GM21515 (cell line): ENCODE measurements around the gene ZMYM4.
"Not testable (repeated sequence)": the region's sequence is repeated elsewhere in the genome, so short reads cannot be mapped to it uniquely, and the experiment has no call there.

Experiments
- ATAC-seq: cut with Tn5 transposase; IDR thresholded peaks from one replicate; pipeline ENCODE4 v1.9.1; 2021; ENCODE audit not compliant: unreplicated experiment

Gene ZMYM4

DNA sequence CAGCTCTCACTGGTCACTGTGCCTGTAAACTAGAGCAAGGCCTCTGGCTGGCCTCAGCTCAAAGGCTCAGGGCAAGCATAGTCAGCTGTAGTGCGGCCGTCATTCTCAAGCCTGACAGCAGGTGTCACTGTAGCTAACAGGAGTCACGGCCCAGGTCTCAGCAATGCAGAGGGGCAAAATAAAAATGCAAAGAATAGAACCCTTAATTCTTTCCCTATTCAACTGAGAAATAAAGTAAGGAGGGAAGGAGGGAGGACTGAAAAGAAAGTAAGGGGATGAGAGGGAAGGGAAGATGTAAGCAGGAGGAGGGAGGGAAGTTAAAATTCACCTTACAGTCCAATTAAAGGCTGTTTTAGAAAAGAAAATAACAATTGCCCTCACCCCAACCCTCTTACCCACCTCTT lies 182.6 kb downstream of the ZMYM4 start:
- ATAC-seq: no peak

- ATAC-seq: no peak
Observed at GRCh38 chr1:35452106-35452774, 183.7 kb downstream of the ZMYM4 start.

DNA sequence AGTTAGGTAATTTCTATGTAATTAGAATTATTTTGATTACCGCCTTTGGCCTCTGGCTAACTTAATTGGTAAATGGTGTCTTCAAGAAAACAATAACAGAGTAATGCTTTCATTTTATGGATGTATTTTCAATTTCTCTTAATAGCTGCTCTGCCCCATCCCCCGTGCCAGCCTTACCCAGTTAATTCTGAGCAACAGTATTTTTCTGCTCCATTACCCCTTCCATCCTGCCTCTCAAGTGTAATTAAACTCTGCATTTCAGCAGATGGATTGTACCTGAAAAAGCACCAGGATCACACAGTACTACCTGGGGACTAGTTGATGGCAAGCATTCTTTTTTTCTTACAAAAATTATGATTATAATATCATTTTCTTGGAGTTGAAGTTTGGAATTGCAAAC lies 184.5 kb downstream of the ZMYM4 start:
- no peak for ATAC-seq

GRCh38 chr1:35454176-35454575 lies 185.7 kb downstream of the ZMYM4 start:
- ATAC-seq: no peak

DNA sequence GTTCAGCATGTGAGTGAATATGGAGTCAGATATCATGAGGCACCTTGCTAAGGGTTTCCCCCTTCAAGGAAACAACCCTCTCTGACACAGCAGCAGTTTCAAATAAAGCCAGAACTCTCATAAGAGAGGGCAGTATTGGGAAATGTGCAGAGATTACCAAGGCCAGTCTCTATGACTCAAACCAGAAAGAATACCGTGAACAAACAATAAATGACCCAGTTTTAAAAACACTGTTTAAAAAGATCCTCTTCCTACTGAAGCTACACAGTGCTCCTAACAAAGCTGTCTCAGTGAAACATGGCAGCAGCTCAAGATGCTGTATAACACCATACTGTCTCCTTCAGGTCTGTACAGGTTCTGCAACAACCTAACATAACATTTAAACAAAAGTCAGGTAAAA lies 186.1 kb downstream of the ZMYM4 start:
- no peak for ATAC-seq

GRCh38 chr1:35460796-35461195 lies 192.3 kb downstream of the ZMYM4 start:
- ATAC-seq: no peak

GRCh38 chr1:35461966-35462651 lies 193.6 kb downstream of the ZMYM4 start:
- no peak for ATAC-seq

- no peak for ATAC-seq
Observed at GRCh38 chr1:35463232-35463631, 194.7 kb downstream of the ZMYM4 start.

DNA sequence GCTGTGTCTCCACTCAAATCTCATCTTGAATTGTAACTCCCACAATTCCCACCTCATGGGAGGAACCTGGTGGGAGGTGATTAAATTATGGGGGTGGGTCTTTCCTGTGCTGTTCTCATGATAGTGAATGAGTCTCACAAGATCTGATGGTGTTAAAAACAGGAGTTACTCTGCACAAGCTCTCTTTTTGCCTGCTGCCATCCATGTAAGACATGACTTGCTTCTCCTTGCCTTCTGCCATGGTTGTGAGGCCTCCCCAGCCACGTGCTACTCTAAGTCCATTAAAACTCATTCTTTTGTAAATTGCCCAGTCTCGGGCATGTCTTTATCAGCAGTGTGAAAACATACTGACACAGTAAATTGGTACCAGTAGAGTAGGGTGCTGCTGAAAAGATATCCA lies 195.2 kb downstream of the ZMYM4 start:
- not testable (repeated sequence) for ATAC-seq

DNA sequence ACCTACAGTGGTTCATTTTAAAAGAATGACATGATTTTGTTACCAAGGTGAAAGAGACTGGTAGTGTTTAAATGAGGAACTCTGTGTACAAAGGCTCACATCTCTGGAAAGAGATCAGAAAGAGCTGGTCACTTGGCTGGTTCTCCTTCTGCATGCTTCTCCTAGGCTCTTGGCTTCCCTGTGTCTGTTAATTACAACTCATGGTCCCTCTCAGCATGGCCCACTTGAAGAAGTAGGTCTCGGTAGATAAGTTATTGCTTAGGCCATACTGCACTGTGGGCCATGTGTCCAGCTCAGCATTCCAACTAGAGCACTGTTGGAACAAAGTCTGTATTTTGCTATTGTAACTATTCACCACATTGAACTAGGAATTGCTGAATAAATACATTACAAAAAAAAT lies 197.6 kb downstream of the ZMYM4 start:
- no peak for ATAC-seq

DNA sequence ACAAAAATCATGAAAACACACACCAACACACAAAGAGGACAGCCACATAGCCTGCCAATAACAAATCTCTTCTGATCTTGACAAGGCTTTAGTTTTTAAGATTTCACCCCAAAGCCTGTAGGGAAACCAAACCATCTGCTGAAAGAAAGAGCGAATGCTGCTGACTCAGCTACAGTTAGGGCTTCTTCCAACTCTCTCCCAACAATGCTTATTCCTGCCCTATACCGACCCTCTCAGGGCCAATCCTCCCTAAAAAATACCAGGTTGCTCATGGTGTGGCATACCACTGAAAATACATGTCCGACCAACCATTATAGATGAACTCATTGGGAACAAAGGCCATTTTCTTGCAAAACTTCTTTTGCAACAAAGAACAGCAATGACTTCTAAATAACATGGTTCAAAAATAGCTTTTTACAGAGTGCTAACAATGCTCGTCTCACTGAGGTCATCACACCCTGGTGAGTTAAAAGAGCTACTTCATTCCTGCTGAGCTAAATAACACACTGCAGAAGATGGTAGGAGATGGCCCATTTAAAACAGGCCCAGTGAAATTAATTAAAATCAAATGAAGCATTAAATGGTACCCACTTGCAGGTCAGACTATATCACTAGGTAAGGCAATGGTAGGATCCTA lies 202.6 kb downstream of the ZMYM4 start:
- no peak for ATAC-seq
